Body of pancreas (tissue), 4 donors: Measurements from ENCODE around the gene MRM2.

ENCODE experiments used
- POLR2A ChIP-seq, 3 donors: fragments of 450-650 bp; IDR thresholded peaks; one replicate each; pipeline ENCODE4 v1.6.1; 2016; ENCODE audit warnings: antibody characterized with exemption in 3 of 3, mild to moderate bottlenecking in 2 of 3
- TF ChIP-seq, protein P1 (sequence below), 7 experiments: fragments of 450-650 bp in 4 of 7; fragments of 200-600 bp in 3 of 7; sonication (generic) in 3 of 7; IDR thresholded peaks; one replicate each; pipeline ENCODE4 v1.5.1; 2016 to 2019; ENCODE audit warnings: antibody characterized with exemption in 7 of 7

DNA sequence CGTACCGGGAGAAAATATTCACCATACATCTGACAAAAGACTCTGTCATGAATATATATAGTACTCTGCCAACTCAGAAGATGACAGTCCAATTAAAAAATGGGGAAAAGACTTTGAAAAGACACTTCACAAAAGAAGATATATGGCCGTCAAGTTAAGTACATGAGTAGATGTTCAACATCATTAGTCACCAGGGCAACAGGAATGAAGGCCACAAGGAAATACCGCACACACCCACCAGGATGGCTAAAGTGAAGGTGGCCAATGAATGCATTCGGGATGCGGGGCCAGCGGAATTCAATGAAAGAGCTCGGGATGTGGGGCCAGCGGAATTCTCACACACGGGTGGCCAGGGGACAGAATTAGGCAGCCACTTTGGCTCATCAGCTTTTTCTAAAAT, 51.5 kb downstream of the MRM2 start:
- TF ChIP-seq, protein P1, sequence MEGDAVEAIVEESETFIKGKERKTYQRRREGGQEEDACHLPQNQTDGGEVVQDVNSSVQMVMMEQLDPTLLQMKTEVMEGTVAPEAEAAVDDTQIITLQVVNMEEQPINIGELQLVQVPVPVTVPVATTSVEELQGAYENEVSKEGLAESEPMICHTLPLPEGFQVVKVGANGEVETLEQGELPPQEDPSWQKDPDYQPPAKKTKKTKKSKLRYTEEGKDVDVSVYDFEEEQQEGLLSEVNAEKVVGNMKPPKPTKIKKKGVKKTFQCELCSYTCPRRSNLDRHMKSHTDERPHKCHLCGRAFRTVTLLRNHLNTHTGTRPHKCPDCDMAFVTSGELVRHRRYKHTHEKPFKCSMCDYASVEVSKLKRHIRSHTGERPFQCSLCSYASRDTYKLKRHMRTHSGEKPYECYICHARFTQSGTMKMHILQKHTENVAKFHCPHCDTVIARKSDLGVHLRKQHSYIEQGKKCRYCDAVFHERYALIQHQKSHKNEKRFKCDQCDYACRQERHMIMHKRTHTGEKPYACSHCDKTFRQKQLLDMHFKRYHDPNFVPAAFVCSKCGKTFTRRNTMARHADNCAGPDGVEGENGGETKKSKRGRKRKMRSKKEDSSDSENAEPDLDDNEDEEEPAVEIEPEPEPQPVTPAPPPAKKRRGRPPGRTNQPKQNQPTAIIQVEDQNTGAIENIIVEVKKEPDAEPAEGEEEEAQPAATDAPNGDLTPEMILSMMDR (IDR thresholded peaks at IDR 0.05) = no peak
- no peak for TF ChIP-seq POLR2A (IDR thresholded peaks at IDR 0.05)
